H9 (cell line): ENCODE measurements around the gene RTP2. TPM values are rescaled to one million over a fixed set of nuclear protein-coding genes. Genes with fewer than 3 reads are reported as not detected.

Experiments used
- DNase-seq: peaks from one replicate; pipeline ENCODE4 v3.0.0-alpha.2; 2017
- H2AFZ ChIP-seq: one replicate; pipeline ENCODE4 v1.6.1; 2013; ENCODE audit warnings: mild to moderate bottlenecking, low read length, control low read depth, moderate library complexity
- H2AK5ac ChIP-seq: 2 replicates; pipeline ENCODE4 v1.6.1; 2013; ENCODE audit warnings: low read length, control low read depth, mixed read lengths; ENCODE audit not compliant: insufficient read length
- H2BK120ac ChIP-seq: one replicate; pipeline ENCODE4 v1.6.1; 2013; ENCODE audit warnings: low read depth, mild to moderate bottlenecking, low read length, control low read depth, inconsistent platforms; ENCODE audit not compliant: poor library complexity, severe bottlenecking
- H2BK12ac ChIP-seq: 2 replicates; pipeline ENCODE4 v1.6.1; 2013; ENCODE audit warnings: low read length, control low read depth, mixed read lengths, low read depth; ENCODE audit not compliant: insufficient read length
- H2BK15ac ChIP-seq: 2 replicates; pipeline ENCODE4 v1.6.1; 2013; ENCODE audit warnings: low read depth, low read length, control low read depth
- H2BK20ac ChIP-seq: one replicate; pipeline ENCODE4 v1.6.1; 2013; ENCODE audit warnings: low read depth, mild to moderate bottlenecking, low read length, control low read depth, inconsistent platforms; ENCODE audit not compliant: poor library complexity, severe bottlenecking
- H2BK5ac ChIP-seq: 2 replicates; pipeline ENCODE4 v1.6.1; 2013; ENCODE audit warnings: low read length, control low read depth, mixed read lengths; ENCODE audit not compliant: insufficient read length
- H3K14ac ChIP-seq: 2 replicates; pipeline ENCODE4 v1.6.1; 2013; ENCODE audit warnings: low read length, control low read depth; ENCODE audit not compliant: insufficient read depth
- H3K18ac ChIP-seq: 2 replicates; pipeline ENCODE4 v1.6.1; 2013; ENCODE audit warnings: low read depth, mild to moderate bottlenecking, mixed read lengths, low read length, control low read depth; ENCODE audit not compliant: insufficient read length
- H3K23ac ChIP-seq: 2 replicates; pipeline ENCODE4 v1.6.1; 2013; ENCODE audit warnings: low read length, control low read depth, mixed read lengths, low read depth; ENCODE audit not compliant: insufficient read length
- H3K23me2 ChIP-seq: 2 replicates; pipeline ENCODE4 v1.6.1; 2013; ENCODE audit warnings: low read depth, mild to moderate bottlenecking, mixed read lengths, low read length, control low read depth; ENCODE audit not compliant: insufficient read length, poor library complexity, severe bottlenecking
- H3K27ac ChIP-seq: 2 replicates; pipeline ENCODE4 v1.5.1; 2013; ENCODE audit warnings: low read length, control low read depth, mixed read lengths, low read depth; ENCODE audit not compliant: insufficient read length
- H3K27me3 ChIP-seq: 2 replicates; pipeline ENCODE4 v1.6.1; 2013; ENCODE audit warnings: low read length, control low read depth, inconsistent platforms; ENCODE audit not compliant: insufficient read depth
- H3K4ac ChIP-seq: 2 replicates; pipeline ENCODE4 v1.6.1; 2013; ENCODE audit warnings: low read depth, mild to moderate bottlenecking, control low read depth, inconsistent platforms, low read length, moderate library complexity
- H3K4me1 ChIP-seq: 2 replicates; pipeline ENCODE4 v1.6.1; 2013; ENCODE audit warnings: low read length, control low read depth, inconsistent platforms; ENCODE audit not compliant: insufficient read depth
- H3K4me2 ChIP-seq: 2 replicates; pipeline ENCODE4 v1.6.1; 2013; ENCODE audit warnings: low read length, control low read depth, mixed read lengths; ENCODE audit not compliant: insufficient read length, insufficient read depth
- H3K56ac ChIP-seq: 2 replicates; pipeline ENCODE4 v1.6.1; 2013; ENCODE audit warnings: low read depth, mild to moderate bottlenecking, mixed read lengths, low read length, control low read depth; ENCODE audit not compliant: insufficient read length
- H3K79me1 ChIP-seq: 2 replicates; pipeline ENCODE4 v1.6.1; 2013; ENCODE audit warnings: low read depth, mild to moderate bottlenecking, moderate library complexity, low read length, control low read depth, inconsistent platforms; ENCODE audit not compliant: insufficient read depth, poor library complexity, severe bottlenecking
- H3K79me2 ChIP-seq: 2 replicates; pipeline ENCODE4 v1.6.1; 2013; ENCODE audit warnings: low read length, control low read depth, inconsistent platforms; ENCODE audit not compliant: insufficient read depth
- H3K9ac ChIP-seq: 2 replicates; pipeline ENCODE4 v1.6.1; 2013; ENCODE audit warnings: low read length, control low read depth, mixed read lengths; ENCODE audit not compliant: insufficient read length; ENCODE audit errors: extremely low read depth
- H3K9me3 ChIP-seq: one replicate; pipeline ENCODE4 v1.6.1; 2013; ENCODE audit warnings: low read depth, low read length, inconsistent platforms; ENCODE audit not compliant: control insufficient read depth
- H3T11ph ChIP-seq: one replicate; pipeline ENCODE4 v1.6.1; 2013; ENCODE audit warnings: mild to moderate bottlenecking, low read length, control low read depth, inconsistent platforms
- H4K20me1 ChIP-seq: one replicate; pipeline ENCODE4 v1.6.1; 2013; ENCODE audit not compliant: control insufficient read depth, insufficient read length, insufficient read depth
- H4K5ac ChIP-seq: 2 replicates; pipeline ENCODE4 v1.6.1; 2013; ENCODE audit warnings: low read depth, mild to moderate bottlenecking, mixed read lengths, low read length, control low read depth; ENCODE audit not compliant: insufficient read length
- H4K8ac ChIP-seq: replicated peaks from 2 replicates; pipeline ENCODE4 v1.6.1; 2013; ENCODE audit warnings: low read length, control low read depth, mixed read lengths, low read depth; ENCODE audit not compliant: insufficient read length
- H4K91ac ChIP-seq: 2 replicates; pipeline ENCODE4 v1.6.1; 2013; ENCODE audit warnings: low read depth, mild to moderate bottlenecking, moderate library complexity, mixed read lengths, low read length, control low read depth; ENCODE audit not compliant: insufficient read length
- H3K27ac Mint-ChIP-seq, 3 experiments: 2 replicates in 2 of 3; 3 replicates in 1 of 3; pipeline ENCODE4 v1.8.0; 2020 to 2021; ENCODE audit warnings: mixed read lengths in 3 of 3, mild to moderate bottlenecking in 1 of 3, moderate library complexity in 1 of 3
- H3K27me3 Mint-ChIP-seq: 2 replicates; pipeline ENCODE4 v1.8.0; 2021; ENCODE audit warnings: low read depth, mild to moderate bottlenecking, moderate library complexity, mixed read lengths
- H3K36me3 Mint-ChIP-seq, 3 experiments: 2 replicates in 2 of 3; 3 replicates in 1 of 3; pipeline ENCODE4 v1.8.0; 2020 to 2021; ENCODE audit warnings: low read depth in 3 of 3, mixed read lengths in 3 of 3; ENCODE audit not compliant: insufficient read depth in 1 of 3
- H3K4me1 Mint-ChIP-seq, 2 experiments: 2 replicates each; pipeline ENCODE4 v1.8.0; 2020; ENCODE audit warnings: mixed read lengths in 2 of 2
- H3K4me3 Mint-ChIP-seq, 2 experiments: 2 replicates in 1 of 2; 3 replicates in 1 of 2; pipeline ENCODE4 v1.8.0; 2020 to 2021; ENCODE audit warnings: mild to moderate bottlenecking in 2 of 2, mixed read lengths in 2 of 2, moderate library complexity in 1 of 2
- H3K9me3 Mint-ChIP-seq, 2 experiments: 2 replicates in 1 of 2; 3 replicates in 1 of 2; pipeline ENCODE4 v1.8.0; 2020; ENCODE audit warnings: mild to moderate bottlenecking in 2 of 2, mixed read lengths in 2 of 2, moderate library complexity in 1 of 2
- CTCF ChIP-seq: fragments of 200-600 bp; sonication (generic); conservative IDR thresholded peaks from 3 replicates; pipeline ENCODE4 v1.8.0; 2021; ENCODE audit warnings: antibody characterized with exemption, mild to moderate bottlenecking
- WGBS: extraction: QIAGEN DNeasy Blood & Tissue Kit; methylation state at CpG from one replicate; pipeline ENCODE4 v1.1.7; 2013; ENCODE audit warnings: missing lambda C conversion rate, low lambda C conversion rate, mixed read lengths; ENCODE audit not compliant: insufficient read length; ENCODE audit errors: extremely low coverage; 5-methylcytosine and 5-hydroxymethylcytosine counted together
- total RNA-seq: library from RNA; stranded (reverse); gene quantifications from 2 replicates; pipeline ENCODE4 v1.2.1, GENCODE V29; 2021

RTP2 gene
- total RNA-seq, 1 experiment from 2014 or later: not detected

GRCh38 chr3:187734841-187735240 is 32.5 kb upstream of the RTP2 start:
- Histone ChIP-seq H2BK15ac (no peak overlapping the region), H3K4ac (no peak overlapping the region), H3K23ac (no peak overlapping the region), H3K27ac (no peak overlapping the region), H3K79me1 (no peaks in the 10 kb centered on the region), H4K91ac (no peak overlapping the region), H2BK5ac (no peak overlapping the region), H3K18ac (no peak overlapping the region), H3K4me1 (peaks cover 10% of the 10 kb centered on the region; the same call in 1 of the 2 replicates), H3K9me3 (no peaks in the 10 kb centered on the region), H2AFZ (no peak overlapping the region), H4K8ac (no peak overlapping the region), H3K9ac (no peak overlapping the region), H2BK12ac (no peak overlapping the region), H2AK5ac (no peak overlapping the region), H3K4me2 (no peak overlapping the region), H3K56ac (no peak overlapping the region), H4K5ac (no peak overlapping the region), H3T11ph (no peak overlapping the region), H2BK120ac (no peak overlapping the region), H3K14ac (no peak overlapping the region), H3K27me3 (no peaks in the 10 kb centered on the region; the same call in 1 of the 2 replicates), H4K20me1 (no peaks in the 10 kb centered on the region), H3K79me2 (0 out of 2 replicates have a peak, but pooled peaks cover 1% of the 10 kb centered on the region), H2BK20ac (no peak overlapping the region), H3K23me2 (peaks cover 25% of the 10 kb centered on the region)
- no peaks in the 10 kb centered on the region for H3K9me3 Mint-ChIP-seq
- peaks cover 17% of the 10 kb centered on the region for H3K27me3 Mint-ChIP-seq
- DNase-seq: no peak
- no CpG with 5 or more reads among the region's 3 CpGs for WGBS
- TF ChIP-seq CTCF: no peak
- peaks cover 20 to 26% of the 10 kb centered on the region in 2 experiments for H3K4me1 Mint-ChIP-seq
- no peak overlapping the region for H3K27ac Mint-ChIP-seq
- no peak overlapping the region for H3K4me3 Mint-ChIP-seq
- peaks cover 2 to 25% (median 22%) of the 10 kb centered on the region in 3 experiments; a peak in 6 of 7 replicates for H3K36me3 Mint-ChIP-seq
